Neuronal stem cell (in vitro differentiated cells): ENCODE data around the gene EIF3K.

Experiments
- DNase-seq: peaks from one replicate; pipeline ENCODE4 v3.0.0-alpha.2; 2013; ENCODE audit warnings: low spot score
- H2AFZ ChIP-seq: one replicate; pipeline ENCODE4 v1.6.1; 2013; ENCODE audit warnings: mild to moderate bottlenecking, low read length, inconsistent platforms
- H2AK5ac ChIP-seq: 2 replicates; pipeline ENCODE4 v1.6.1; 2013; ENCODE audit warnings: low read depth, mild to moderate bottlenecking, inconsistent platforms, low read length, moderate library complexity, mixed read lengths
- H2BK120ac ChIP-seq: 2 replicates; pipeline ENCODE4 v1.6.1; 2013; ENCODE audit warnings: low read depth, mild to moderate bottlenecking, inconsistent platforms, low read length, moderate library complexity, mixed read lengths
- H2BK12ac ChIP-seq: one replicate; pipeline ENCODE4 v1.6.1; 2013; ENCODE audit warnings: low read length, inconsistent platforms
- H2BK15ac ChIP-seq: 2 replicates; pipeline ENCODE4 v1.6.1; 2013; ENCODE audit warnings: mild to moderate bottlenecking, low read length, inconsistent platforms, mixed read lengths
- H2BK5ac ChIP-seq: one replicate; pipeline ENCODE4 v1.6.1; 2013; ENCODE audit warnings: inconsistent platforms, mild to moderate bottlenecking, low read length, moderate library complexity
- H3K14ac ChIP-seq: one replicate; pipeline ENCODE4 v1.6.1; 2013; ENCODE audit warnings: low read length, inconsistent platforms
- H3K18ac ChIP-seq: 2 replicates; pipeline ENCODE4 v1.6.1; 2013; ENCODE audit warnings: low read length, inconsistent platforms
- H3K23ac ChIP-seq: 2 replicates; pipeline ENCODE4 v1.6.1; 2013; ENCODE audit warnings: low read depth, mild to moderate bottlenecking, mixed read lengths, low read length, inconsistent platforms; ENCODE audit not compliant: poor library complexity
- H3K27ac ChIP-seq: replicated peaks from 3 replicates; pipeline ENCODE4 v1.5.1; 2013; ENCODE audit warnings: low read length, inconsistent platforms
- H3K27me3 ChIP-seq, 3 experiments: 2 replicates each; pipeline ENCODE4 v1.6.1; 2013; ENCODE audit warnings: low read length in 3 of 3, mild to moderate bottlenecking in 2 of 3, inconsistent platforms in 1 of 3, low read depth in 1 of 3, mixed read lengths in 1 of 3, moderate library complexity in 1 of 3; ENCODE audit not compliant: control insufficient read depth in 3 of 3, insufficient read depth in 3 of 3
- H3K36me3 ChIP-seq, 2 donors: replicated peaks in 1 of 2; 2 replicates each; pipeline ENCODE4 v1.6.1; 2013; ENCODE audit warnings: low read length in 2 of 2; ENCODE audit not compliant: control insufficient read depth in 2 of 2, insufficient read depth in 2 of 2
- H3K4ac ChIP-seq: 2 replicates; pipeline ENCODE4 v1.6.1; 2013; ENCODE audit warnings: inconsistent platforms, mild to moderate bottlenecking, low read length, moderate library complexity
- H3K4me1 ChIP-seq, 2 donors: 1 replicate in 1 of 2; 2 replicates in 1 of 2; pipeline ENCODE4 v1.6.1; 2013; ENCODE audit warnings: low read length in 2 of 2, low read depth in 1 of 2; ENCODE audit not compliant: control insufficient read depth in 2 of 2, insufficient read depth in 1 of 2
- H3K4me2 ChIP-seq: one replicate; pipeline ENCODE4 v1.6.1; 2013; ENCODE audit warnings: mild to moderate bottlenecking, low read length, inconsistent platforms; ENCODE audit not compliant: insufficient read depth, poor library complexity, severe bottlenecking
- H3K4me3 ChIP-seq, 2 donors: 2 replicates each; pipeline ENCODE4 v1.5.1; 2013; ENCODE audit warnings: low read length in 2 of 2, mild to moderate bottlenecking in 2 of 2, inconsistent platforms in 1 of 2, moderate library complexity in 1 of 2
- H3K79me1 ChIP-seq: one replicate; pipeline ENCODE4 v1.6.1; 2013; ENCODE audit warnings: low read depth, mild to moderate bottlenecking, inconsistent platforms, low read length, moderate library complexity
- H3K9ac ChIP-seq: one replicate; pipeline ENCODE4 v1.6.1; 2013; ENCODE audit warnings: mild to moderate bottlenecking, low read depth, low read length, inconsistent platforms; ENCODE audit not compliant: poor library complexity
- H3K9me3 ChIP-seq, 2 donors: replicated peaks in 1 of 2; 2 replicates each; pipeline versions ENCODE3 to v1.6.1; 2013; ENCODE audit warnings: low read length in 2 of 2, mild to moderate bottlenecking in 2 of 2, inconsistent platforms in 1 of 2, low read depth in 1 of 2, mixed read lengths in 1 of 2, moderate library complexity in 1 of 2; ENCODE audit not compliant: control insufficient read depth in 2 of 2, insufficient read depth in 1 of 2
- H4K8ac ChIP-seq: one replicate; pipeline ENCODE4 v1.6.1; 2013; ENCODE audit warnings: low read depth, mild to moderate bottlenecking, inconsistent platforms, low read length, moderate library complexity
- H4K91ac ChIP-seq: one replicate; pipeline ENCODE4 v1.6.1; 2013; ENCODE audit warnings: low read length, low read depth, mild to moderate bottlenecking, inconsistent platforms; ENCODE audit not compliant: poor library complexity
- whole genome bisulfite sequencing, 2 donors: extraction: QIAGEN DNeasy Blood & Tissue Kit; methylation state at CpG; one replicate each; pipeline ENCODE4 v1.1.7; 2013; ENCODE audit warnings: missing lambda C conversion rate in 2 of 2, mixed read lengths in 1 of 2; ENCODE audit not compliant: insufficient read length in 2 of 2, insufficient replicate concordance in 1 of 2; ENCODE audit errors: extremely low coverage in 2 of 2; 5-methylcytosine and 5-hydroxymethylcytosine counted together

Gene EIF3K

DNA sequence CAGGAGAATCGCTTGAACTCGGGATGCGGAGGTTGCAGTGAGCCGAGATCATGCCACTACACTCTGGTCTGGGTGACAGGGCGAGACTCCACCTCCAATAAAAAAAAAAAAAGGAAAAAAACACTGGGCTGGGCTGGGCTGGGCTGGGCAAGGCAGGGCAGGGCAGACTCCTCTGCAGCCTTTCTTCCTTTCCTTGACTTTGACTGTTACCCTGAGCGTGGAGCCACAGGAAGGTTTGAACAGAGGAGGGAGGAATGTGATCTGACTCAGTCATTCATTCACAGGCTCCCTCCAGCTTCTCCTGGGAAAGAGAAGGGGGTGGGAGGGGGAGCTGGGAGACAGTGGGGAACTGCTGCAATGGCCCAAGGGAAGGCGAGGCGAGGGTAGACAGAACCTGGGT, 25.7 kb downstream of the EIF3K start:
- WGBS, 2 donors, result no CpG with 5 or more reads among the region's 8 CpGs
- no peak overlapping the region for H3K27ac ChIP-seq

DNA sequence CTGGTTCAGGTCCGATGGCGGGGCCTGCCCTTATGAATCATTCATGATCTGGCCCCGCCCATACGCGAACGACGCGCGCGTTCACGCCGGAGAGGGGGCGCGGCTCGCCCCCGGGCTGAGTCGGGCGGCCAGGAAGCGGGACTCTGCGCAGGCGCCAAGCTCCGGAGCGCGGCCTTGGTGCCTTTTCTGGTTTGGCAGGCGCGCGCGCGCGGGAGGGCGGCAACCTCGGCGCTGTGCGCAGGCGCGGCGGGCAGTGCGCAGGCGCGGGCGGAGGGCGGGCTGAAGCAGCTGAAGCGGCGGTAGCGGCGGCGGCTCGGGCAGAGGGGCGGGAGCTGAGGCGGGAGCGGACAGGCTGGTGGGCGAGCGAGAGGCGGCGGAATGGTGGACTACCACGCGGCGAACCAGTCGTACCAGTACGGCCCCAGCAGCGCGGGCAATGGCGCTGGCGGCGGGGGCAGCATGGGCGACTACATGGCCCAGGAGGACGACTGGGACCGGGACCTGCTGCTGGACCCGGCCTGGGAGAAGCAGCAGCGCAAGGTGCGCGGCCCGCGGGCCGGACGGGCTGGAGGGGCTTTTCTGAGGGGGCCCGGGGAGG, 28.5 kb downstream of the EIF3K start, which contains the start of gene ACTN4:
Gene ACTN4, plus strand, starts transcription at position 282 of the 598 bp plus-strand sequence. Its CDS starts 97 bp downstream, at position 379.
- DNase-seq, result peak; percentile 98
- peak within 1 kb of the TSS; percentile 93 for H2AK5ac ChIP-seq
- peaks cover 8 to 23% of the 10 kb centered on the region in 2 donors for H3K4me1 ChIP-seq
- peak within 1 kb of the TSS; percentile 74 for H3K4me2 ChIP-seq
- H3K4ac ChIP-seq, result peak within 1 kb of the TSS; percentile 78
- H4K8ac ChIP-seq, result peak within 1 kb of the TSS; percentile 9
- no CpG with 5 or more reads among the region's 77 CpGs for WGBS, 2 donors
- peak within 1 kb of the TSS; percentile 5 for H2BK15ac ChIP-seq
- H3K23ac ChIP-seq, result peak within 1 kb of the TSS; percentile 100
- H3K4me3 ChIP-seq, result peak within 1 kb of the TSS; percentile 62 to 100
- peak within 1 kb of the TSS; percentile 98 for H3K14ac ChIP-seq
- H2BK5ac ChIP-seq, result peak within 1 kb of the TSS; percentile 93
- no peaks in the 10 kb centered on the region for H3K9me3 ChIP-seq
- peaks cover 3% of the 10 kb centered on the region for H3K79me1 ChIP-seq
- H3K18ac ChIP-seq, result peak within 1 kb of the TSS; percentile 100
- H4K91ac ChIP-seq, result no peak within 1 kb of the TSS
- H2BK120ac ChIP-seq, result no peak within 1 kb of the TSS
- H3K27me3 ChIP-seq, result no peaks in the 10 kb centered on the region
- H3K36me3 ChIP-seq, result peaks cover 2 to 18% of the 10 kb centered on the region in 2 donors
- H3K27ac ChIP-seq, result peak within 1 kb of the TSS; percentile 80
- H2AFZ ChIP-seq, result peak within 1 kb of the TSS; percentile 94
- H3K9ac ChIP-seq, result peak within 1 kb of the TSS; percentile 100
- peak within 1 kb of the TSS; percentile 98 for H2BK12ac ChIP-seq

More for the DNA sequence above, 25.7 kb downstream of the EIF3K start:
- Histone ChIP-seq H2AK5ac (peak overlapping the region; percentile 28), H2BK120ac (no peak overlapping the region), H2BK5ac (no peak overlapping the region), H3K4me2 (no peak overlapping the region), H3K9ac (no peak overlapping the region), H4K8ac (no peak overlapping the region), H3K9me3 (peaks cover 0 to under 1% of the 10 kb centered on the region in 2 donors), H2BK15ac (no peak overlapping the region), H3K23ac (no peak overlapping the region), H3K36me3 (peaks cover under 1% of the 10 kb centered on the region in 2 donors), H3K4ac (no peak overlapping the region), H4K91ac (no peak overlapping the region), H3K14ac (no peak overlapping the region), H3K4me1 (peaks cover 3 to 6% of the 10 kb centered on the region in 2 donors), H2BK12ac (no peak overlapping the region), H3K27me3 (no peaks in the 10 kb centered on the region), H3K18ac (no peak overlapping the region), H3K79me1 (peaks cover 3% of the 10 kb centered on the region), H2AFZ (no peak overlapping the region), H3K4me3 (no peak overlapping the region)
- DNase-seq, result no peak

DNA sequence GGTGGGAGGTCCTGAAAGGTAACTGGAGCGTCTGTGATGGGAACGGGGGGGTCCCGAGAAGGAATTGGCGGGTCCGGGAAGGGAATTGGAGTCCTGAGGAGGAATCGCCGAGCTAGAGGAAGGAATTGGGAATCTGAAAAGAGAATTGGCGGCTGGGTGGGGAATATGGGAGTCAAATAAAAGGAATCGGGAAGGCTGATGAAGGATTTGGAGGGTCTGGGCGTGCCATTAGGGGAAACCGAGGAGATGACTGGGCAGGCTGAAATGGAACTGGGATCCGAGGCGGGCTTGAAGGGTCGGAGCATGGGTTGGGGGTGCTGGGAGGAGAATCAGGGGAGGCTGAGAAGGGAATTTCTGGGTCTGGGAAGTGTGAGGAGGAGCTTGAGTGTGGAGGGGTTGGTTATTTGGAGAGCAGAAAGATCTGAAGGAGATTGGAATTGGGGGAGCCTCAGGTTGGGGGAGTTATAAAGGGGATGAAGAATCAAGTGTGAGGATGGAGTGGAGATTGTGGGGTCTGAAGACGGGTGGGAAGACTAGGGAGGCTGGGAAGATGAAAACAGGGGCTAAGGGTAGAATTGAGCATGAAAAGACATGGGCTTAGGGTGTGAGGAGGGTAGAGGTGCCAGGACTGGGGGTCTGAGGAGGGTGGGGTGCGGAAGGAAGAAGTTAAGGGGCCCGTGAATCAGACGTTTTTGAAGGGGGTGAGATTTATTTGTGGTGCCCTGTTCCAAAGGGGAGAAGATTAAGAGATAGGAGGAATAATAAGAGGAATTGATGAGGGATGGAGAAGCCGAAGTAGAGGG, 29.2 kb downstream of the EIF3K start:
- no peak for DNase-seq
- Histone ChIP-seq H2BK5ac (peak overlapping the region; percentile 93), H3K23ac (peak overlapping the region; percentile 100), H3K4me3 (peak overlapping the region; percentile 62 to 100), H4K91ac (no peak overlapping the region), H3K4ac (peak overlapping the region; percentile 78), H3K4me1 (peaks cover 8 to 24% of the 10 kb centered on the region in 2 donors), H4K8ac (no peak overlapping the region), H3K27me3 (no peaks in the 10 kb centered on the region), H3K36me3 (peaks cover 2 to 18% of the 10 kb centered on the region in 2 donors), H3K9me3 (no peaks in the 10 kb centered on the region), H3K14ac (no peak overlapping the region), H3K18ac (peak overlapping the region; percentile 100), H2BK15ac (peak overlapping the region; percentile 5), H2AFZ (peak overlapping the region; percentile 94), H2AK5ac (peak overlapping the region; percentile 93), H3K4me2 (peak overlapping the region; percentile 74), H3K27ac (peak overlapping the region; percentile 80), H2BK12ac (no peak overlapping the region), H2BK120ac (no peak overlapping the region), H3K9ac (peak overlapping the region; percentile 100), H3K79me1 (peaks cover 3% of the 10 kb centered on the region)
- WGBS, 2 donors, result 100% methylated on average over 1 of the region's 19 CpGs; no CpG with 5 or more reads in 1 of the 2 donors
